ENCODE data around the gene LANCL3. TPM values are rescaled to one million over a fixed set of nuclear protein-coding genes. Genes with fewer than 3 reads are reported as not detected.

The LANCL3 gene
- total and polyA plus RNA-seq, 2 experiments from 2014 or later = 0.28 to 0.87 TPM

DNA sequence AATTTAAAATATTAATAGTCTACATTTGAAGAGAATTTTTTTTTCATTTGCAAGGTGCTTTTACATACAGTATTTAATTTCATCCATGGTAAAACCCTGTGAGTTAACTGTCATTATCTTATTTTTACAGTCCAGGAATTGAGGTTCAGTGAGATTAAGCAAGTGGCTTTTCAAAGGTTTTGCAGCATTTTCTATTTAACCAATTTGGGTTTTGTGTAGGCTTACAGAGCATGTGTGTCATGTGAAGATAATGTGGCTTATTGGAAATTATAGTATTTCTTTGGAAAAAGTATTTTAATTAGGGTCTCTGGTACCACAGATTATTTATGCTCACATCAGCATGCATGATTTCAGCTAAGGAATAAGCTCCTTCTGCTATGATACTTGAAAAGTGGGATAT lies 118.7 kb downstream of the LANCL3 start:
- Histone ChIP-seq H3K36me3 (replicated peaks; ENCODE audit: insufficient read depth, low read depth) (no peaks in the 10 kb centered on the region), H3K4me3 (no peak overlapping the region), H2AFZ (no peak overlapping the region), H3K27ac (no peak overlapping the region), H3K9me3 (ENCODE audit: low read depth) (no peaks in the 10 kb centered on the region), H3K9me2 (replicated peaks; ENCODE audit: insufficient read depth) (no peaks in the 10 kb centered on the region), H3K79me2 (no peaks in the 10 kb centered on the region), H3K4me2 (no peak overlapping the region), H4K20me1 (ENCODE audit: insufficient read depth, poor library complexity, severe bottlenecking) (no peaks in the 10 kb centered on the region), H3K27me3 (no peaks in the 10 kb centered on the region), H3K4me1 (ENCODE audit: insufficient read depth) (no peaks in the 10 kb centered on the region)
- no peak for TF ChIP-seq EZH2 (IDR thresholded peaks at IDR 0.05; ENCODE audit: borderline replicate concordance)
- DNase-seq (ENCODE audit: low spot score) = no peak

DNA sequence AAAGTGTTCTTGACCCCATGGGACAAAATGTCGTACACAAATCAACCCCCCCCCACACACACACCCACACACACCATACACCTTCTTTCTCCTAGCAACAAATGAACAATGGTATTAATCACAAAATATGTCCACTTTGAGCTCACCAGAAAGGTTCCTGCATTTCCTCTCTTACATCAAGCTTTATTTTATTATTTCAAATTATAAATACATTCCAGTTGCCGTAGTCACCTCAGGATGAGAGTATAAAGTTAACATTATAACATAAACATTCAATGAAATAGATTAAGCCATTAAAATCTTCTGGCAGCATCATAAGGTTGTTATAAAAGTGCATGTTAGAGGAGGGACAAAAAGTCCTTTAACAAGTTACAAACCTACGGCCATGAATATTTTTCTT lies 121.5 kb downstream of the LANCL3 start:
- Histone ChIP-seq H3K9me2 (replicated peaks; ENCODE audit: insufficient read depth) (no peaks in the 10 kb centered on the region), H3K27me3 (no peaks in the 10 kb centered on the region), H3K9me3 (ENCODE audit: low read depth) (no peaks in the 10 kb centered on the region), H3K4me1 (ENCODE audit: insufficient read depth) (no peaks in the 10 kb centered on the region), H3K79me2 (no peaks in the 10 kb centered on the region), H3K4me3 (no peak overlapping the region), H3K27ac (no peak overlapping the region), H3K4me2 (no peak overlapping the region), H4K20me1 (ENCODE audit: insufficient read depth, poor library complexity, severe bottlenecking) (no peaks in the 10 kb centered on the region), H3K36me3 (replicated peaks; ENCODE audit: insufficient read depth, low read depth) (no peaks in the 10 kb centered on the region), H2AFZ (no peak overlapping the region)
- no peak for DNase-seq (ENCODE audit: low spot score)
- 81% methylated on average over 3 of the region's 3 CpGs for WGBS (ENCODE audit: low lambda C conversion rate, missing lambda C conversion rate)
- TF ChIP-seq EZH2 (IDR thresholded peaks at IDR 0.05; ENCODE audit: borderline replicate concordance) = no peak
- TF ChIP-seq, protein P1, sequence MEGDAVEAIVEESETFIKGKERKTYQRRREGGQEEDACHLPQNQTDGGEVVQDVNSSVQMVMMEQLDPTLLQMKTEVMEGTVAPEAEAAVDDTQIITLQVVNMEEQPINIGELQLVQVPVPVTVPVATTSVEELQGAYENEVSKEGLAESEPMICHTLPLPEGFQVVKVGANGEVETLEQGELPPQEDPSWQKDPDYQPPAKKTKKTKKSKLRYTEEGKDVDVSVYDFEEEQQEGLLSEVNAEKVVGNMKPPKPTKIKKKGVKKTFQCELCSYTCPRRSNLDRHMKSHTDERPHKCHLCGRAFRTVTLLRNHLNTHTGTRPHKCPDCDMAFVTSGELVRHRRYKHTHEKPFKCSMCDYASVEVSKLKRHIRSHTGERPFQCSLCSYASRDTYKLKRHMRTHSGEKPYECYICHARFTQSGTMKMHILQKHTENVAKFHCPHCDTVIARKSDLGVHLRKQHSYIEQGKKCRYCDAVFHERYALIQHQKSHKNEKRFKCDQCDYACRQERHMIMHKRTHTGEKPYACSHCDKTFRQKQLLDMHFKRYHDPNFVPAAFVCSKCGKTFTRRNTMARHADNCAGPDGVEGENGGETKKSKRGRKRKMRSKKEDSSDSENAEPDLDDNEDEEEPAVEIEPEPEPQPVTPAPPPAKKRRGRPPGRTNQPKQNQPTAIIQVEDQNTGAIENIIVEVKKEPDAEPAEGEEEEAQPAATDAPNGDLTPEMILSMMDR (IDR thresholded peaks at IDR 0.05; ENCODE audit: poor library complexity) = no peak
- TF ChIP-seq EZH2phosphoT487 (IDR thresholded peaks at IDR 0.05; ENCODE audit: low read depth, severe bottlenecking, unreplicated experiment) = no peak

DNA sequence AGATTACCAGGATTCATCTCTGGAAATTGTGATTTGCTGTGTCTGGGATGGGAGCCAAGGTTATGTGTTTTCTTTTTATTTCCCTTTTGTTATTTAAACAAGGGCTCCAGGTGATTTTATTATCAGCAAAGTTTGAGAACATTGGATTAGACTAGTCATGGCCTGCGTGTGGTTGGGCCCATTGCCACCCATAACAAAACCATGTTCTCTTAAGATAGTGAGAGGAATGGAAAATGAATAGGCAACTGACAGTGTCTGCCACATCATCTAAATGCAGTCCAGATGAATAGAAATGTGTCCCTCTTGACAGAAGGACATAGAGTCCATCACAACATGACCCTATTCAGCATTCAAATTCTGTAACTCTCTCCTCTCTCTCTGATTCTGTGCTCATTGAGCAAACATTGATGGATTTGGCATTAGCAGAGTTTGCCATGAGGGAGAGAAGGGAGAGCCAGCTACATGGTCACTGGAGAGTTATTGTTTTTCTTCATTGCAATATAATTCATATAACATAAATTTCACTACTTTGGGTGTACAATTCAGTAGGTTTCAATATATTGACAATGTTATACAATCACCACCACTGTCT lies 125.8 kb downstream of the LANCL3 start:
- no peak for DNase-seq (ENCODE audit: low spot score)
- H3K4me2 ChIP-seq = no peak overlapping the region
- no peaks in the 10 kb centered on the region for H3K36me3 ChIP-seq (replicated peaks; ENCODE audit: insufficient read depth, low read depth)
- no peaks in the 10 kb centered on the region for H3K9me3 ChIP-seq (ENCODE audit: low read depth)
- no peaks in the 10 kb centered on the region for H3K9me2 ChIP-seq (replicated peaks; ENCODE audit: insufficient read depth)
- H3K27me3 ChIP-seq = no peaks in the 10 kb centered on the region
- no peaks in the 10 kb centered on the region for H4K20me1 ChIP-seq (ENCODE audit: insufficient read depth, poor library complexity, severe bottlenecking)
- H3K4me3 ChIP-seq = no peak overlapping the region
- TF ChIP-seq, protein P1 (IDR thresholded peaks at IDR 0.05; ENCODE audit: poor library complexity) = no peak
- TF ChIP-seq EZH2 (IDR thresholded peaks at IDR 0.05; ENCODE audit: borderline replicate concordance) (no peak), EZH2phosphoT487 (IDR thresholded peaks at IDR 0.05; ENCODE audit: low read depth, severe bottlenecking, unreplicated experiment) (no peak)
- H3K79me2 ChIP-seq = no peaks in the 10 kb centered on the region
- no peak overlapping the region for H2AFZ ChIP-seq
- no peaks in the 10 kb centered on the region for H3K4me1 ChIP-seq (ENCODE audit: insufficient read depth)
- H3K27ac ChIP-seq = no peak overlapping the region
- 54% methylated on average over 1 of the region's 1 CpG for WGBS (ENCODE audit: low lambda C conversion rate, missing lambda C conversion rate)

DNA sequence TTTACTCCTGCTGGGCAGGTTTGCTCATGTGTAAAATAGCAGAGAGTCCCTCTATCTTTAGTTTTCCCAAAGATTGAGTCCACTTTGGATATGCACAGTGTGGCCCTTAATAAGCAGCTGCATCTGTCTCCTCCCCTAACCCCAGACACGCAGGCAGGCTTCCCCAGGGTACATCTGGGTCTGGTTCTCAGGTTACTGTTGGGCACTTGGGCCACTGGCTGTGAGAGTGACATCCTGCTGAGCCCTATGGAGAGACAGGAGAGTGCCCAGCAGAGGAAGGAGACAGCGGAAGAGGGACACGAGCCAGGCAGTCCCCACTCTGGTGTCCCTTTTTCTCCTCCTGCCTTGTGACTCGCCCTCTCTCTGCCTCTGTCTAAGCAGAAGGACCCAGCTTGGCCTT lies 130.1 kb downstream of the LANCL3 start:
- Histone ChIP-seq H3K36me3 (replicated peaks; ENCODE audit: insufficient read depth, low read depth) (no peaks in the 10 kb centered on the region), H3K4me2 (no peak overlapping the region), H3K9me3 (ENCODE audit: low read depth) (no peaks in the 10 kb centered on the region), H3K79me2 (no peaks in the 10 kb centered on the region), H3K4me1 (ENCODE audit: insufficient read depth) (no peaks in the 10 kb centered on the region), H3K27ac (no peak overlapping the region), H4K20me1 (ENCODE audit: insufficient read depth, poor library complexity, severe bottlenecking) (no peaks in the 10 kb centered on the region), H3K9me2 (replicated peaks; ENCODE audit: insufficient read depth) (no peaks in the 10 kb centered on the region), H3K27me3 (no peaks in the 10 kb centered on the region), H2AFZ (no peak overlapping the region), H3K4me3 (no peak overlapping the region)
- TF ChIP-seq EZH2phosphoT487 (IDR thresholded peaks at IDR 0.05; ENCODE audit: low read depth, severe bottlenecking, unreplicated experiment) = no peak
- TF ChIP-seq, protein P1 (IDR thresholded peaks at IDR 0.05; ENCODE audit: poor library complexity) = no peak
- TF ChIP-seq EZH2 (IDR thresholded peaks at IDR 0.05; ENCODE audit: borderline replicate concordance) = no peak
- DNase-seq (ENCODE audit: low spot score) = no peak
- 64% methylated on average over 4 of the region's 4 CpGs for WGBS (ENCODE audit: low lambda C conversion rate, missing lambda C conversion rate)

Data from hepatocyte (in vitro differentiated cells).